ENCODE data around the gene TMEM205.

Gene TMEM205

DNA sequence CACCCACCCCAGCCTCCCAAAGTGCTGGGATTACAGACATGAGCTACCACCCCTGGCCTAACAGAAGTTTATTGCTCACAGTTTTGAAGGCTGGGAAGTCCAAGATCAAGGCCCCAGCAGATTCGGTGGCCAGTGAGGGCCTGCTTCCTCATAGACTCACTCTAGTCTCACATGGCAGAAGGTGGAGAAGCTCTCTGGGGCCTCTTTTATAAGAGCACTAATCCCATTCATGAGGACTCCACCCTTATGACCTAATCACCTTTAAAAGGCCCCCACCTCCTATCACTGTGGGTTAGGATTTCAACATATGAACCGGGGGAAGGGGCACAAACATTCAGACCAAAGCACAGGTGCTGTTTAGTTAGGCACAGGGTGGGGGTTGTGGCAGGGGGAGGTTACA is 21.5 kb upstream of the TMEM205 start:
- H3K4me3 ChIP-seq (ENCODE audit: low read depth, low read length) = no peak overlapping the region
- DNase-seq (ENCODE audit: low read depth) = no peak
- no peak for TF ChIP-seq CTCF (conservative IDR thresholded peaks at IDR 0.05; ENCODE audit: low read depth, low read length)

DNA sequence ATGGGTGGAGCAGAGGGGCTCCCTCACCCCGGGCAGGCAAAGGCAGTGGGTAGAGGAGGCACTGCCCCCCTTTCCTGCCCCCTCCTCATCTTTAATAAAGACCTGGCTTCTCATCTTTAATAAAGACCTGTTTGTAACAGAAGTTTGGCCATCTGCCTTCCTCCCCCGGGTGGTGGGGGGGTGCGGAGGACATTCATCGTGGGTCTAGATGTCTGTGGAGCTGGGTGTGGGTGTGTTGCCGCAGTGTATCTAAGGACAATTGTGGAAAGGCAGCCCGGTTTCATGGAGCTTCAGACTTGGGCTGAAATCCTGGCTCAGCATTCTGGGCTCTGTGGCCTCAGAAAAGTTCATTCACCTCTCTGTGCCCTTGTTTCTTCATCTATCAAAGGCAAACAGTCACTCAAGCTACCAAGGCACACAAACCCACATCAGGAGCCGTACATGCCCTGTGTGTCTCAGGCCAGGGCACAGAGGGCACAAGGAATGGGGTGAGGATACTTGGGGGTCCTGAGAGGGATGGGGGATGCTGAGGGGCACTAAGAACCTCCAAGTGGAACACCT is 19.6 kb upstream of the TMEM205 start:
- no peak for TF ChIP-seq CTCF (conservative IDR thresholded peaks at IDR 0.05; ENCODE audit: low read depth, low read length)
- no peak for DNase-seq (ENCODE audit: low read depth)
- no peak overlapping the region for H3K4me3 ChIP-seq (ENCODE audit: low read depth, low read length)

DNA sequence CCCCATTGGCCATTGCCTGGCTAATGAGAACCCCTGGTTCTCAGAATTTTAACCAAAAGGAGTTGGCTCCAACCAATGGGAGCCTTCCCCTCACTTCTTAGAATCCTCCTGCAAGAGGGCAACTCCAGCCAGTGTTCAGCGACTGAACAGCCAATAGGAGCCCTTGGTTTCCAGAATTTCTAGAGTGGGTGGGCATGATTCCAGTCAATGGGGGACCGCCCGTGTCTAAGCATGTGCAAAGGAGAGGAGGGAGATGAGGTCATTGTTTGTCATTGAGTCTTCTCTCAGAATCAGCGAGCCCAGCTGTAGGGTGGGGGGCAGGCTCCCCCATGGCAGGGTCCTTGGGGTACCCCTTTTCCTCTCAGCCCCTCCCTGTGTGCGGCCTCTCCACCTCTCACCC is 18.9 kb upstream of the TMEM205 start:
- DNase-seq (ENCODE audit: low read depth) = no peak
- TF ChIP-seq CTCF (conservative IDR thresholded peaks at IDR 0.05; ENCODE audit: low read depth, low read length) = no peak
- H3K4me3 ChIP-seq (ENCODE audit: low read depth, low read length) = no peak overlapping the region

GRCh38 chr19:11364296-11364904 is 18.3 kb upstream of the TMEM205 start:
- DNase-seq (ENCODE audit: low read depth) = no peak
- TF ChIP-seq CTCF (conservative IDR thresholded peaks at IDR 0.05; ENCODE audit: low read depth, low read length) = no peak
- H3K4me3 ChIP-seq (ENCODE audit: low read depth, low read length) = no peak overlapping the region

DNA sequence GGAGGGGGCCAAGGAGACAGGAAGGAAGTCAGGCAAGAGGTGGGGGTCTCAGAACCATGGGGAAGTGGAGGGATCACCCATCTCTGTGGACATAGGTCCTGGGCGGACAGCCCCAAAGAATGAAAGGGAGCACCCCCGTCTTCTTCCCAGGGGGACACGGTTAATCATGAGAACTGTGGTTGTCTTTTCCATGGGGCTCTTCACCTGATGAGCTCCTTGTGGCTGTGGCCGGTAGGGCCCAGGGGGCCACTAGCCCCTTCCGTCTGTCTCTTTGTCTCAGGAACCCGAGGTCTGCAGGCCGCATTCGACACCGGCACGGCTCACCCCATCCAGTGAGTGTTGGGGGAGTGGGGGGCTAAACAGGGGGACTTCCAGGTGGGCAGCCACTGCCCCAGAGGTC is 17.8 kb upstream of the TMEM205 start:
- no peak overlapping the region for H3K4me3 ChIP-seq (ENCODE audit: low read depth, low read length)
- DNase-seq (ENCODE audit: low read depth) = no peak
- TF ChIP-seq CTCF (conservative IDR thresholded peaks at IDR 0.05; ENCODE audit: low read depth, low read length) = no peak

DNA sequence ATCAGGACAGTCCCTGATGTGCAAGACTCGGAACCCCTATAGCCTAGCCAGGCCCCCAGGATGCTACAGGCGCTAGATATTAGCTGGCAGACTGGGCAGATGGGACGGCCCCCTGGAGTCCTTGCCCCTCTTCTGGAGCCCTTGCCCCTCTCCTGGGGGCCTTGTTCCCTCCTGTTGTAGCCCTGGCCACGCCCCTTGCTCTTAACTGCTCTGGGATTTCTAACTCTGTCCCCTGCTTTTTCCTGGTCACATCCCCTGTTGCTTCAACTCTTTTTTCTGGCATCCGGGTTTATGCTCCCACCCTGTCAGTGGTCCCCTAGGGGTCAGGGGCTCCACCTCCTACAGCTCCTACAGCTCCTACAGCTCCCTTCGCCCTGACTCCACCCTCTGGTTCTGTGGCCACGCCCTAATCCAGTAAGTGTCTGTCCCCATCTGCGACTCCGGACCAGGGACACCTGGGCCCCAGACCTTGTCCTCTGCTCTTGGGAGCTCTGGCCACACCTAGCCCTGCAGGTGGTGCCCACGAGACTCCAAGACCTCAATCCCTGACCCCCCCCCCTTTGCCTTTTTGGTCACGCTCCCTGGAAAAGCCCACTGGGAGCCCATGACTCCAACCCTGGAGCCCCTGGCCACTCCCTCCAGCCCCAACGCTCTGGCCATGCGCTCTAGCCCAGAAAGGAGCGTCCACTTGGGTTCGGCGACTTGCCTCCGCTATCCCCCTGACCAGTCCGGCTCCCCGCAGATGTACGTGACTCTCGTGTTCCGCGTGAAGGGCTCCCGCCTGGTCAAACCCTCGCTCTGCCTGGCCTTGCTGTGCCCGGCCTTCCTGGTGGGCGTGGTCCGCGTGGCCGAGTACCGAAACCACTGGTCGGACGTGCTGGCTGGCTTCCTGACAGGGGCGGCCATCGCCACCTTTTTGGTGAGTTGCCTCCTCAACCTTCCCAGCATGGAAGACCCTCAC is 16.0 kb upstream of the TMEM205 start:
- no peak for TF ChIP-seq CTCF (conservative IDR thresholded peaks at IDR 0.05; ENCODE audit: low read depth, low read length)
- no peak for DNase-seq (ENCODE audit: low read depth)
- H3K4me3 ChIP-seq (ENCODE audit: low read depth, low read length) = no peak overlapping the region

Data from choroid plexus epithelial cell (primary cell).